ENCODE measurements around the gene INSR.

Gene INSR

DNA sequence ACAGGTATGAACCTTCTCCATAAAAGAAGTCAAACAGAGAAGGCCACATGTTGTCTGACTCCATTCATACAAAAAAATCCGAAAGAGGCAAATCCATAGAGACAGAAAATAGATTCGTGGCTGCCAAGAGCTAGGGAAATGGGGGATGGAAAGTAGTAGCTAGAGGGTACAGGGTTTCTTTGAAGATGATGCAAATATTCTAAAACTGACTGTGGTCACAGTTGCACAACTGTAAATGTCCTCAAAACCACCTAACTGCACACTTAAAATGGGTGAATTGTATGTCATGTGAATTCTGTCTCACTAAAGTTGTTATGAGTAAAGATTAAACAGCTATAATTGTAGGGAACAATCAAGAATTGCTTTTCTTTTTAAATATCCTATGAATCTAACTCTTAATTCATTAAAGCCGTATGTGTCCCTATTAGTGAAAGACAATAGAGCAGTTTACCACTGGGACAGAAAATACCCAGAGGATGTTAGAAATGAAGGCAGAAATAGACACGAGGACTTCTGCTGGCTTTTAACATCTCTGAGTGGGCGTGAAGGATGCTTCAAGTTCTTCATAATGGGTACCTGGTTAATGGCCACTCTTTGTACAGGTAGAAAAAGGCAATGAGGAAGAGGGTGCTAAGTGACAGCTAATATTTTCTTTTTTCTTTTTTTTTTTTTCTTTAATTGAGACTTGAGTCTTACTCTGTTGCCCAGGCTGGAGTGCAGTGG lies 21.2 kb downstream of the INSR start:
- H3K4me1 ChIP-seq (ENCODE audit: control insufficient read depth in 5 of 5, insufficient read depth in 5 of 5, low read length in 5 of 5) = peaks cover 0 to 25% (median 11%) of the 10 kb centered on the region in 5 donors
- no peak overlapping the region for H3K27ac ChIP-seq (ENCODE audit: low read depth, low read length)
- no peak overlapping the region for H3K4me3 ChIP-seq (ENCODE audit: low read depth in 1 of 5, low read length in 5 of 5)
- H3K9ac ChIP-seq (ENCODE audit: low read length in 5 of 5) = no peak overlapping the region
- peaks cover 0 to 3% (median under 1%) of the 10 kb centered on the region in 5 donors for H3K36me3 ChIP-seq (ENCODE audit: control insufficient read depth in 5 of 5, insufficient read depth in 5 of 5, low read length in 5 of 5)
- no peaks in the 10 kb centered on the region for H3K27me3 ChIP-seq (ENCODE audit: control insufficient read depth in 5 of 5, insufficient read depth in 4 of 5, low read length in 5 of 5)
- H3K9me3 ChIP-seq (ENCODE audit: control insufficient read depth in 5 of 5, low read length in 5 of 5) = no peaks in the 10 kb centered on the region

DNA sequence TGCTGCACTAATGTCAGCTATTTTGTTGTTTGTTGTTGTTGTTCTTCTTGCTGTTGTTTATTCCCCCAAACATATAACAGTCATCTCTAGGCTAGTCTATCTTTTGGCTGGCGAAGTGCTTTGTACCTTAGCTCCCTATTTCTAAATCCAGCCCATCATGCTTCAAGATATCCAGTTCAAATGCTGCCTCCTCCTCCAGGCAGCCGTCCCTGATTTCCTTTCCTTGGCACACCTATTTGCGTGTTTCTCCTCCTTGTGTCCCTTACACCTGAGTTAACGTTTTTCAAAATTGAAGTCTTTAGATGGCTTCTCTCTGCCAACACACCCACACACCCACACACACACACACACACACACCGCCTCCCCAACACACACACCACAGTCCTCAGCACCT lies 25.5 kb downstream of the INSR start:
- Histone ChIP-seq H3K4me3 (ENCODE audit: low read depth in 1 of 5, low read length in 5 of 5) (no peak overlapping the region), H3K4me1 (ENCODE audit: control insufficient read depth in 5 of 5, insufficient read depth in 5 of 5, low read length in 5 of 5) (peaks cover 0 to 45% (median 12%) of the 10 kb centered on the region in 5 donors), H3K27ac (ENCODE audit: low read depth, low read length) (no peak overlapping the region), H3K27me3 (ENCODE audit: control insufficient read depth in 5 of 5, insufficient read depth in 4 of 5, low read length in 5 of 5) (no peaks in the 10 kb centered on the region), H3K9me3 (ENCODE audit: control insufficient read depth in 5 of 5, low read length in 5 of 5) (peaks cover 0 to 2% (median 0%) of the 10 kb centered on the region in 5 donors), H3K36me3 (ENCODE audit: control insufficient read depth in 5 of 5, insufficient read depth in 5 of 5, low read length in 5 of 5) (peaks cover 0 to 13% (median 10%) of the 10 kb centered on the region in 5 donors), H3K9ac (ENCODE audit: low read length in 5 of 5) (no peak overlapping the region)

DNA sequence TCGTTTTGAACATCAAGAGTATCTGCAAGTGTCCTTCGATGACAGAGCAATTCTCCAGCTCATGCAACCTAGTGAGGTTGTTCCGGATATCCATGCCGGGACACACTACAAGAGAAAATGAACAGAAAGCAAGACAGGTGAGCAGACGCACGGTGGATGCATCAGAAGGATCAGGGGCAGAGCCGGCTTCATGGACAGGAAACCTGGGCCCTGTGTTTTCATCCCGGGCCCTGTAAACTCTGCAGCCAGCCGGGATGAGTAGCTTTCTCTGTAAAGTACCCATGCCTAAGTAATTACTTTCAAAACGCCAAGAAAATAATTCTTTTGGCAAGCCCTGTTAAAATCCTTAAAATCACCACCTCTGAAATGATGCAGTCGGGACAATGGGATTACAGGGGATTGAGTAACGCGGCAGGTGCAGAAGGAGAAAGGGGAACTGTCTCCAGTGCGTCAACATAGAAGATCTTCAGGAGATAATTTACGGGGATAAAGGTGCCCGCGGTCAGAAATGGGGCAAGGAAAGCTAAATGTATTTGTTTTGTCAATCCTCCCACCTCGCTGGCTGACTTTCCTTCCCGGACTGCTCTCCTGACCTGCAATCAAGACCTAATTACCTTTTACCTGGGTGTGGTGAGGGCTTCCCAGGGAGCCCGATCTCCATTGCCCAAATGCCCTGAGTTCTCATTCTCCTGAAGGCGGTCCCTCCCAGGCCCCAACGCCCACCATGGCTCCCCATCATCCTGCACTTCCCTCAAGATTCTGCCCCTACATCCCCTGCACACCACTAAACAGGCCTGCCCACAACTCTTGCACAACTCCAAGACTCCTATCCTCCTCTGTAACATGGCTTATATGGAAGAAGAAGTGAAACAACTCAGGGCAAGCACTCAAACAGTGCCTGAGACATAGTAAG lies 26.2 kb downstream of the INSR start:
- peaks cover 0 to 2% (median 0%) of the 10 kb centered on the region in 5 donors for H3K9me3 ChIP-seq (ENCODE audit: control insufficient read depth in 5 of 5, low read length in 5 of 5)
- no peaks in the 10 kb centered on the region for H3K27me3 ChIP-seq (ENCODE audit: control insufficient read depth in 5 of 5, insufficient read depth in 4 of 5, low read length in 5 of 5)
- peaks cover 0 to 13% (median 10%) of the 10 kb centered on the region in 5 donors for H3K36me3 ChIP-seq (ENCODE audit: control insufficient read depth in 5 of 5, insufficient read depth in 5 of 5, low read length in 5 of 5)
- peaks cover 0 to 47% (median 16%) of the 10 kb centered on the region in 5 donors for H3K4me1 ChIP-seq (ENCODE audit: control insufficient read depth in 5 of 5, insufficient read depth in 5 of 5, low read length in 5 of 5)
- H3K4me3 ChIP-seq (ENCODE audit: low read depth in 1 of 5, low read length in 5 of 5) = no peak overlapping the region
- no peak overlapping the region for H3K27ac ChIP-seq (ENCODE audit: low read depth, low read length)
- H3K9ac ChIP-seq (ENCODE audit: low read length in 5 of 5) = no peak overlapping the region

DNA sequence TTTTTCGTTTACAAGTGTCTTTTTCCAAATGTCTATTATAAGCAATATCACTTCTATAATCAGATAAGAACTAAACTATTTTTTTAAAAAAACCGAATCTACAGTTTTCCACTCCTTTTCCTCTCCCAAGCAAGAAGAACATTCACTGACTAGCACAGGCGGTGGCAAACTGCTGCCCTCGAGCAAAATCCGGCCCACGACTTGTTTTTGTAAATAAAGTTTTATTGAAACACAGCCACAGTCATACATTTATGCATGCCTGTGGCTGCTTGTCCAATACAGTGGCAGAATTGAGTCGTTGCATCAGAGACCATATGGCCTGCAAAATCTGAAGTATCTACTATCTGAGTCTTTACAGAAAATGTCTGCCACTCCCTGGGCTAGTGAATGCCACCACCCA lies 27.4 kb downstream of the INSR start:
- no peaks in the 10 kb centered on the region for H3K27me3 ChIP-seq (ENCODE audit: control insufficient read depth in 5 of 5, insufficient read depth in 4 of 5, low read length in 5 of 5)
- H3K9ac ChIP-seq (ENCODE audit: low read length in 5 of 5) = no peak overlapping the region
- H3K27ac ChIP-seq (ENCODE audit: low read depth, low read length) = peak overlapping the region; percentile 55
- H3K36me3 ChIP-seq (ENCODE audit: control insufficient read depth in 5 of 5, insufficient read depth in 5 of 5, low read length in 5 of 5) = peaks cover 0 to 14% (median 11%) of the 10 kb centered on the region in 5 donors
- H3K4me3 ChIP-seq (ENCODE audit: low read depth in 1 of 5, low read length in 5 of 5) = no peak overlapping the region
- peaks cover 0 to 39% (median 9%) of the 10 kb centered on the region in 5 donors for H3K4me1 ChIP-seq (ENCODE audit: control insufficient read depth in 5 of 5, insufficient read depth in 5 of 5, low read length in 5 of 5)
- H3K9me3 ChIP-seq (ENCODE audit: control insufficient read depth in 5 of 5, low read length in 5 of 5) = peaks cover 0 to 2% (median 0%) of the 10 kb centered on the region in 5 donors

DNA sequence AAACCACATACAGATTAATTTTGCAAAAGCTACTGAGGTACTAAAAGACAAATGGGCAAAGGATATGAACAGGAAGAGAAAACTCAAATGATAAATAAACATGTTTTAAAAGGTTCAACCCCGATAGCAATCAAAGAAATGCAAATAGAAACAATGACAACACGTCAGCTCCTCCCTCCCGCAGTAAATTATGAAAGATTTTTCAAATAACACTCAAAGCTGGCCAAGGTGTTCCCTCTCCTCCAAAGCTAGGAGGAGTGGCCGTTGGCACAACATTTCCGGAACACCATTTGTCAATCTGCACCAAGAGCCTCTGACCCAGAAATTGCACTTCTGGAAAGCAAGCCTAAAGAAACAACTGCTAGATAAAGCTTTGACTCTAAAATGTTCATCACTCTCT lies 28.3 kb downstream of the INSR start:
- Histone ChIP-seq H3K27ac (ENCODE audit: low read depth, low read length) (peak overlapping the region; percentile 66), H3K4me1 (ENCODE audit: control insufficient read depth in 5 of 5, insufficient read depth in 5 of 5, low read length in 5 of 5) (peaks cover 0 to 39% (median 8%) of the 10 kb centered on the region in 5 donors), H3K9me3 (ENCODE audit: control insufficient read depth in 5 of 5, low read length in 5 of 5) (peaks cover 0 to 2% (median 0%) of the 10 kb centered on the region in 5 donors), H3K9ac (ENCODE audit: low read length in 5 of 5) (peak overlapping the region in 2 of 5 donors; percentile 16 to 47), H3K4me3 (ENCODE audit: low read depth in 1 of 5, low read length in 5 of 5) (no peak overlapping the region), H3K36me3 (ENCODE audit: control insufficient read depth in 5 of 5, insufficient read depth in 5 of 5, low read length in 5 of 5) (peaks cover 0 to 14% (median 11%) of the 10 kb centered on the region in 5 donors), H3K27me3 (ENCODE audit: control insufficient read depth in 5 of 5, insufficient read depth in 4 of 5, low read length in 5 of 5) (no peaks in the 10 kb centered on the region)

DNA sequence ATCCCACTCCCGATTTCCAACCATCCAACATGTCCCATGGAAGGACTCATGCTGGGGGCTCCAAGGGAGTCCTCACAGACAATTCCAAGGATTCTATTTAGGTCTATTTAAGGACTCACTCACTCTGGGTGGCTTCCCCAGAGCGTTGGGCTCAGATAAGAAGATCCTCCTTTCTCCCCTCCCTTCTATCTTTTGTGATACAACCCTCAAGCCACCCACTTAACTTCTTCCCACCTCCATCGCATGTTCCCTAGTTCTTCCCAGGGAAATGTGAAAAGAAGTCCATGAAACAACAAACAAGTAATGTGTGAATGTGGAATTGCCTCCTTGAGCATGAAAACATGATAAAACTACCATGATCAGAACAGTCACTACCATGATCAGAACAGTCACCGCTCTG lies 29.4 kb downstream of the INSR start:
- peak overlapping the region; percentile 66 for H3K27ac ChIP-seq (ENCODE audit: low read depth, low read length)
- H3K4me3 ChIP-seq (ENCODE audit: low read depth in 1 of 5, low read length in 5 of 5) = no peak overlapping the region
- peaks cover 0 to 2% (median 0%) of the 10 kb centered on the region in 5 donors for H3K9me3 ChIP-seq (ENCODE audit: control insufficient read depth in 5 of 5, low read length in 5 of 5)
- peaks cover 0 to 14% (median 11%) of the 10 kb centered on the region in 5 donors for H3K36me3 ChIP-seq (ENCODE audit: control insufficient read depth in 5 of 5, insufficient read depth in 5 of 5, low read length in 5 of 5)
- H3K27me3 ChIP-seq (ENCODE audit: control insufficient read depth in 5 of 5, insufficient read depth in 4 of 5, low read length in 5 of 5) = no peaks in the 10 kb centered on the region
- peak overlapping the region in 2 of 5 donors; percentile 13 to 52 for H3K9ac ChIP-seq (ENCODE audit: low read length in 5 of 5)
- peaks cover 0 to 42% (median 8%) of the 10 kb centered on the region in 5 donors for H3K4me1 ChIP-seq (ENCODE audit: control insufficient read depth in 5 of 5, insufficient read depth in 5 of 5, low read length in 5 of 5)

DNA sequence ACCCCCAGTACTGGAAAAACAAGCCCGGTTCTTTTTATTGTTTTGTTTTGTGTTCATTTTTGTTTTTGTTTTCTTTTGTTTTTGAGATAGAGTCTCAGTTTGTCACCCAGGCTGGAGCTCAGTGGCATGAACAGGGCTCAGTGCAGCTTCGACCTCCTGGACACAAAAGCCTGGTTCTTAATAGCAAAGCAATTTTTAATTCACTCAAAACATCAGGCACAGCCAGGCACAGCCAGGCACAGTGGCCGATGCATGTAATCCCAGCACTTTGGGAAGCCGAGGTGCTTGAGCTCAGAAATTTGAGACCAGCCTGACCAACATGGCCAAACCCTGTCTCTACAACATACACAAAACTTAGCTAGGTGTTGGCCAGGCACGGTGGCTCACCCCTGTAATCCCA lies 30.7 kb downstream of the INSR start:
- Histone ChIP-seq H3K9ac (ENCODE audit: low read length in 5 of 5) (peak overlapping the region in 2 of 5 donors; percentile 17 to 35), H3K4me1 (ENCODE audit: control insufficient read depth in 5 of 5, insufficient read depth in 5 of 5, low read length in 5 of 5) (peaks cover 0 to 37% (median 8%) of the 10 kb centered on the region in 5 donors), H3K27ac (ENCODE audit: low read depth, low read length) (no peak overlapping the region), H3K27me3 (ENCODE audit: control insufficient read depth in 5 of 5, insufficient read depth in 4 of 5, low read length in 5 of 5) (no peaks in the 10 kb centered on the region), H3K36me3 (ENCODE audit: control insufficient read depth in 5 of 5, insufficient read depth in 5 of 5, low read length in 5 of 5) (peaks cover 0 to 14% (median 11%) of the 10 kb centered on the region in 5 donors), H3K9me3 (ENCODE audit: control insufficient read depth in 5 of 5, low read length in 5 of 5) (peaks cover 0 to 2% (median 0%) of the 10 kb centered on the region in 5 donors), H3K4me3 (ENCODE audit: low read depth in 1 of 5, low read length in 5 of 5) (no peak overlapping the region)

DNA sequence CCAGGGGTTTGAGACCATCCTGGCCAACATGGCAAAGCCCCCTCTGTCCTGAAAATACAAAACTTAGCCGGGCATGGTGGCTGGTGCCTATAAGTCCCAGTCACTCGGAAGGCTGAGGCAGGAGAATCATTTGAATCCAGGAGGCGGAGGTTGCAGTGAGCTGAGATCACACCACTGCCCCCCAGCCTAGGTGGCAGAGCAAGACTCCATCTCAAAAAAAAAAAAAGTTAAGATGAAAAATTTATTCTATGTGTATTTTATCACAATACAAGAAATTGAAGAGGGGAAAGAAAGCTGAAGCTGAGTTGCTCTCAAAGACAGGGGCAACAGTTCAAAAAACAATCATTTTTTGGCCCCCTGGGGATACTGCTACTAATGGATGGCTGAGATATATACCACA lies 31.1 kb downstream of the INSR start:
- peaks cover 0 to 36% (median 8%) of the 10 kb centered on the region in 5 donors for H3K4me1 ChIP-seq (ENCODE audit: control insufficient read depth in 5 of 5, insufficient read depth in 5 of 5, low read length in 5 of 5)
- peak overlapping the region in 2 of 5 donors; percentile 17 to 35 for H3K9ac ChIP-seq (ENCODE audit: low read length in 5 of 5)
- no peaks in the 10 kb centered on the region for H3K27me3 ChIP-seq (ENCODE audit: control insufficient read depth in 5 of 5, insufficient read depth in 4 of 5, low read length in 5 of 5)
- no peak overlapping the region for H3K27ac ChIP-seq (ENCODE audit: low read depth, low read length)
- H3K36me3 ChIP-seq (ENCODE audit: control insufficient read depth in 5 of 5, insufficient read depth in 5 of 5, low read length in 5 of 5) = peaks cover 0 to 14% (median 11%) of the 10 kb centered on the region in 5 donors
- peaks cover 0 to 2% (median 0%) of the 10 kb centered on the region in 5 donors for H3K9me3 ChIP-seq (ENCODE audit: control insufficient read depth in 5 of 5, low read length in 5 of 5)
- no peak overlapping the region for H3K4me3 ChIP-seq (ENCODE audit: low read depth in 1 of 5, low read length in 5 of 5)

DNA sequence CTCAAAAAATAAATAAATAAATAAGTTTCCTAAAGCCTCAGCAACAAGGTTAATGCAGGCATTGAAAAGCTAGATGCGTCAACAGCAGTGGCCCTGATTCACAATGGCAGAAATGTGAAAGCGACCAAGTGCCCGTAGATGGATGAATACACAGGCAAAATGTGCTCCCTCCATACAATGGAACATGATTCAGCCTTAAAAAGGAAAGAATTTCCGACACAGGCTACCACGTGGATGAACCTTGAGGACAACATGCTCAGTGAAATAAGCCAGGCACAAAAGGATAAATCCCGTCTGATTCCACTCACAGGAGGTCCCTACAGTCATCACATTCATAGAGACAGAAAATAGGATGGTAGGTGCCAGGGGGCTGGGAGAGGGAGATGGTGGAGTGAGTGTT lies 31.7 kb downstream of the INSR start:
- Histone ChIP-seq H3K4me3 (ENCODE audit: low read depth in 1 of 5, low read length in 5 of 5) (no peak overlapping the region), H3K9ac (ENCODE audit: low read length in 5 of 5) (no peak overlapping the region), H3K27ac (ENCODE audit: low read depth, low read length) (no peak overlapping the region), H3K27me3 (ENCODE audit: control insufficient read depth in 5 of 5, insufficient read depth in 4 of 5, low read length in 5 of 5) (no peaks in the 10 kb centered on the region), H3K4me1 (ENCODE audit: control insufficient read depth in 5 of 5, insufficient read depth in 5 of 5, low read length in 5 of 5) (peaks cover 0 to 40% (median 11%) of the 10 kb centered on the region in 5 donors), H3K36me3 (ENCODE audit: control insufficient read depth in 5 of 5, insufficient read depth in 5 of 5, low read length in 5 of 5) (peaks cover 0 to 11% (median 8%) of the 10 kb centered on the region in 5 donors), H3K9me3 (ENCODE audit: control insufficient read depth in 5 of 5, low read length in 5 of 5) (peaks cover 0 to 2% (median 0%) of the 10 kb centered on the region in 5 donors)

Data from subcutaneous abdominal adipose tissue (tissue), 5 donors.